RKO (cell line): ENCODE results near the gene TJP1.
A peak's percentile ranks its signal among the peaks of the same experiment; 100 is the strongest.
"Not testable (repeated sequence)": the region's sequence is repeated elsewhere in the genome, so short reads cannot be mapped to it uniquely, and the experiment has no call there.

ENCODE experiments used
- DNase-seq: peaks from one replicate; pipeline ENCODE4 v3.0.0-alpha.2; 2016; ENCODE audit warnings: low spot score

TJP1 gene

DNA sequence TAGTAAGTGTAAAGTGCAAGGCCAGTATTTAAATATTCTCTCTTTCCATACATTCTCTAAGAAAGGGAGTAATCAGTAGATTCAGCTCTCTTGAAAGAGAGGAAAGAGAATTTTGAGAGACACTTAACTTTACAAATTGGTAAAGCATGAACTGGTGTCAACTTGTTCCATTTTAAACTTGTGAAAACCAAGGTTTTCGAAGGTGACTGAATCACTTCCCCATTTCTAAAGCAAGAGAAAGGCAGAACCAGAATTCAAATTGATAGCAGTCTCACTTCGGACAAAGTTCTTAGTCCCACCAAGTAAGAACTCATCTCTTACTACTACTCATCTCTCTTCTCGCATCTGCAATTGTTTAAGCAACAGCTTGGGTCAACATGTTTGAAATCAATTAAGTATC is 22.4 kb downstream of the TJP1 start:
- no peak for DNase-seq

DNA sequence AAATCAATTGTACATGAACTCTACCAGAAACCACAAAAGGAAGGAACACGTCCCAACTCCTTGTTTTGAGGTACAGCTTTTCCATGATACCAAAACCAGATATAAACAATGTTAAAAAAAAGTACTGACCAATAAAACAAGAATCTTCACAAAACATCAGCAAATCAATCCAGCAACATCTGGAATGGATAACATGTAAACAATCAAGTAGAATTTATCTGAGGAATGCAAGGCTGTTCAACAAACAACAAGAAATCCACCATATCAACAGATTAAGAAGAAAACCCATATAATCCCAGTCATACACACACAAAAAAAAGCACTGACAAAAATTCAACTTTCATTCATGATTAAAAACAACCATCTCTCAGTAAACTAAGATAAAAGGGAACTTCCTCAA is 26.7 kb downstream of the TJP1 start:
- no peak for DNase-seq

DNA sequence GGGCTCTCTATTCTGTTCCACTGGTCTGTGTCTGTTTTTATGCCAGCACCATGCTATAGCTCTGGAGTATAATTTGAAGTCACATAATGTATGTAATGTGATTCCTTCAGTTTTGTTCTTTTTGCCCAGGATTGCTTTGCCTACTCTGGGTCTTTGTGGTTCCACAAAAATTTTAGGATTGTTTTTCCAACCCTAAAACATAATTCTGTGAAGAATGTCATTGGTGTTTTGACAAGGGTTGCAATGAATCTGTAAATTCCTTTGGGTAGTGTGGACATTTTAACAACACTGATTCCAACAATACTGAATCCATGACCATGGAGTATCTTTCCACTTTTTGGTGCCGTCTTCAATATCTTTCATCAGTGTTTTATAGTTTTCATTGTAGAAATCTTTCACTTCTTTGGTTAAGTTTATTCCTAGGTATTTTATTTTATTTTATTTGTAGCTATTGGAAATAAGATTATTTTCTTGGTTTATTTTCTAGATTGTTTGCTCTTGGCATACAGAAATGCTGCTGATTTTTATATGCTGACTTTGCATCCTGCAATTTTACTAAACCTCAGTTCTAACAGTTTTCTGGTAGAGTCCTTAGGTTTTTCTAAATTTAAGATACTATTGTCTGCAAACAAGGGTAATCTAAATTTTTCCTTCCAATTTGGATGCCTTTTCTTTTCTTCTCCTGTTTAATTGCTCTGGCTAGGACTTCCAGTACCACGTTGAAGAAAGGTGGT is 29.7 kb downstream of the TJP1 start:
- DNase-seq: no peak

DNA sequence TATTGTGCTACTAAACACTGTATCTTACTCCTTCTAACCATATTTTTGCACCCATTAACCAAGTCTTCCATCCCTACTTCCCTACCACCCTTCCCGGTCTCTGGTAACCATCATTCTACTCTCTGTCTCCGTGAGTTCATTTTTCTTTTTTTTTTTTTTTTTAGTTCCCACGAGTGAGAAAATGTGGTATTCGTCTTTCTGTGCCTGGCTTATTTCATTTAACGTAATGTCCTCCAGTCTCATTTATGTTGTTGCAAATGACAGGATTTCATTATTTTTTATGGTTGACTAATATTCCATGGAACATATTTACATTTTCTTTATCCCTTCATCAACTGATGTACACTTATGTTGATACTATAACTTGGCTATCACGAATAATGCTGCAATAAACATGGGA is 31.7 kb downstream of the TJP1 start:
- no peak for DNase-seq

DNA sequence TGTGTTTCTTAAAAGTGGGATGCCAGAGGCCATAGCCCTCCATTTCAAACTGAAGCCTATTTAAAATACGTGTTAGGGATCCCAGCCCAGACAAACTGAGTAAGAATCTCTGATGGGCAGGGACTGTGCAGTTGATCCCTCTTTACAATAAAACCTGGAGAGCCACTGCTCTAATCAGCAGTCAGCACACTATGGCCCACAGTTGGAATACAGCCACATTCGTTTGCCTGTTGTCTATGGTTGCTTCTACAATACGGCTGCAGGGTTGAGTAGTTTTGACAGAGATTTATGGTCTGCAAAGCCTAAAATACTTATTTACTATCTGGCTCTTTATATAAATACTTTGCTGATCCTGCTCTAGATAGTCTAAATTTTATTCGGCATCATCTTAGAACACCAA is 32.4 kb downstream of the TJP1 start:
- DNase-seq: no peak

DNA sequence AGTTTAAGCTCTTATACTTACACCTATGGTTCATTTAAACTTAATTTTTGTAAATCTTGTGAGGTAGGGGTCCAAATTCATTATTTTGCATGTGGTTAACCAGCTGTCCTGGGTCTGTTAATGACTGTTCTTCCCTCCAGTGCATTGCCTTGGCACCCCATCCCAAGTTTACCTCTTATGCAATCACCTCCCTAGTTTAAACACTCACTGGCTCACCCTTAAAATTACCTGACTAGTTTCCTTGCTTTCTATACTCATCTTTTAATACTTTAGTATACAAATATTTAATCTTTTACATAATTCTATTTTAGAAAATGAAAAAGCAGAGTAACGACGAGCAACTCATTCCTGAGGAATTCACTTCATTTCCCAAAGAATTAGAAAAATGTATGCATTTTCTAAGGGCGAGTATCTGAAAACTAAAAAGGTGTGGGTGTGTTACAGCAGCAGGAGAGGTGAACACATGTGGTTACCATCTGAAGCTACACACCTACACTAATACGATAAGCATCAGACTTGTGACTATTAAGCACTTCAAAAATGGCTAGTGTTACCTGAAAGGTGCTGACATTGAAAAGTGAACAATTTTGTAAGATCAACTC is 33.7 kb downstream of the TJP1 start:
- no peak for DNase-seq

DNA sequence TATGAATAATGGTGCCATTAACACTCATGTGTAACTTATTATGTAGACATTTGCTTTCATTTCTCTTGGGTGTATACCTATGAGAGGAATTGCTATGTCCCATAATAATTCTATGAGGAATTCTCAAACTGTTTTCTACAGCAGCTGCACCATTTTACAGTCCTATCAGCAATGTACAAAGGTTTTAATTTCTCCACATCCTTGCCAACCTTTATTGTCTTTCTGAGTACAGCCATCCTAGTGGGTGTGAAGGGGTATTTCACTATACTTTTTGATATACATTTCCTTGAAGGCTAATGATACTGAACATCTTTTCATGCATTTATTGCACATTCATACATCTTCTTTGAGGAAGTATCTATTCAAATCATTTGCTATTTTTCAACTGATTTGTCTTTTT is 34.5 kb downstream of the TJP1 start:
- no peak for DNase-seq

DNA sequence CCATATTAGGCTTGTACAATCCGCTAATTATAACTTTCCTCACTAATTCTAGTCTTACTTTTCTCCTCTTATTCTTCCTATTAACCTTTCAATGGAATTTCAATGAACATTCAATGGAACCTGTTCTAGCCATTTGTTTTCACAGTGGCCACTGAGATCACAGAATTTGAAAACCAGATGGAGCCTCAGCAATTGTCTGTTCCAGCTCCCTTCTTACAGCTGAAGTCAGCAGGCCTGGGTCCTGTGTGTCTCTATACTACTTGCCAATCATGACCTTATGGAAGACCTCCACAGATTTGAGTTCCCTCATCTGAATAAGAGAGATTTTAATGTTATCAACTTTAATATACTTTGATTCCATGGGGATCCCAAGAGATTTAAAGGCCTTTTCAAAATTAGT is 36.6 kb downstream of the TJP1 start:
- DNase-seq: no peak

DNA sequence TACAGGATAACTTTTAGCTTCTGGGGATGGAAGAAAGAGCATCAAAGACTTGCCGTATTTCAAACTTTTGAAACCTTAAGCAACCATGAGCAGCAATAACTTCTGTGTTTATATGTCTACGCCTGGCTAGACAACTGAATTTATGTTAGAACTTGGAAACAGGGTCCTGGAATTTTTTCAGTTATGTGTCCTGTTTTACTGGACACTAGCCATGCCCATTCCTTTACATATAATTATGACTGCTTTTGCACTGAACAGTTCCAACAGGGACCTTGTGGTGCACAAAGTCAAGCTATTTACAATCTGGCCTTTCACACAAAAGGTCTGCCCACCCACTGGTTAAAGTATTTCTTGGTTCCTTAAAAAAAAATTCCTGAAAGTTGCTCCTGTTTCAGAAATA is 37.1 kb downstream of the TJP1 start:
- no peak for DNase-seq

DNA sequence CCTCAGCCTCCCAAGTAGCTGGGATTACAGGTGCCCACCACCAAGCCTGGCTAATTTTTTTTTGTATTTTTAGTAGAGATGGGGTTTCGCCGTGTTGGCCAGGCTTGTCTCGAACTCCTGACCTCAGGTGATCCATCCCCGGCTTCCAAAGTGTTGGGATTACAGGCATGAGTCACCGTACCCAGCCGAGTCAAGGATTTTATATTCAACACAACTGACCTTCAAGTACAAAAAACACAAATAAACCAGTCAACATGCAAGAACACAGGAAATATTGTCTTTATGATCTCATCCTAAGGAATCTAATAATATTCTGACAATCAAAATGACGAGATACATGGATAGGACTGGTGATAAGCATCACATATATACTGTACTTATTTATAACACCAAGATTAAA is 37.9 kb downstream of the TJP1 start:
- no peak for DNase-seq

DNA sequence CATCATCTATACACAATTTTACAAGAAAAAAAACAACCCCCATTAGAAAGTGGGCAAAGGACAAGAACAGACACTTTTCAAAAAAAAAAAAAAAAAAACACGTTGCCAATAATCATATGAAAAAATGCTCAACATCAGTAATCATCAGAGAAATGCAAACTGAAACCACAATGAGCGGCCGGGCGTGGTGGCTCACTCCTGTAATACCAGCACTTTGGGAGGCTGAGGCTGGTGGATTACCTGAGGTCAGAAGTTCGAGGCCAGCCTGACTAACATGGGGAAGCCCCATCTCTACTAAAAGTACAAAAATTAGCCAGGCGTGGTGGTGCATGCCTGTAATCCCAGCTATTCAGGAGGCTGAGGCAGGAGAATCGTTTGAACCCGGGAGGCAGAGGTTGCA is 39.5 kb downstream of the TJP1 start:
- DNase-seq: not testable (repeated sequence)

DNA sequence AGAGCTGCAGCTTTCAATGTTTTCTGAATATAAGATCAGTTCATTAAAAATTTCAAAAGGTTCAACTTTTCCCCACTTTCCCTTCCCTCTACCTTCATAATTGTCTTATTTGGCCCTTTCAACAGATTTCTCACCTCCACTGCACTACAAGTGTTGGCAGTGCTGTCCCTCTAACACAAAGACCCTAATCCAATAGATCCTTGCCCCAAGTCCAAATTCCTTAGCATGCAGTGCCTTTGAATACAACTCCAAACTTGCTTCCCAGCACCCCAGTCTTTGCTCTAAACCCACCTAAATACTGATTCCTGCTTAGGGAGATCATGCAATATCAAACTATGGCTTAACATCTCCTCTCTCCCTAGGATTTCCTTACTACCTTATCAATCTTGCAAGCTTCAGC is 43.9 kb downstream of the TJP1 start:
- DNase-seq: no peak

DNA sequence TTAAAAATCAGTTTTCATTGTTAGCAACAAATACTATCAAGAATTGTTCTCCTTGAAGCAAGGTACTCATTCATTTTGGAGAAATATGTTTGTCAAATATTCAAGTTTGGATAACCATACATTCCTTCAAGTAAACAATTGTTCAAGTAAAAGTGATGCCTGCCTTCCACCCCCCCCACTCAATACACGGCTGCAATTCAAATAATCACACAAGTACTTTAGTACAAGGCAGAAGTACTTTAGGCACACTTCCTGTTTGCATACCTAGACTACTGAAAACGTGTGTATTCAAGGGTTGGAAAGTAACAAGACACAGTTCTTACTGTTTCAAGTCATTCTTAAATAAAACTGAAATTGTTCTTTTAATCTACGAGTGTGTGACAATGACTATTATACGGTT is 45.4 kb downstream of the TJP1 start:
- DNase-seq: no peak

DNA sequence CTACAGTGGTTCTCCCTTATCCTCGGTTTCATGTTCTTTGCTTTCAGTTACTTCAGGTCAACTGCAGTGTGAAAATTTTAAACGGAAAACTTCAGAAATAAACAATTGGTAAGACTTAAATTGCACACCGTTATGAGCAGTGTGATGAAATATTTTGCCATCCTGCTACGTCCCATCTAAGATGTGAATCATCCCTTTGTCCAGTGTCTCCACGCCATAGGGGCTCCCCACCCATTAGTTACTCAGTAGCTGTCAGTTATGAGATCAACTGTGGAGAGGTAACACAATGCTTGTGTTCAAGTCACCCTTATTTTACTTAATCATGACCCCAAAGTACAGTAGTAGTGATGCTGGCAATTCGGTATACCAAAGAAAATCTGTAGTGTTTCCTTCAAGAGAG is 47.4 kb downstream of the TJP1 start:
- no peak for DNase-seq

DNA sequence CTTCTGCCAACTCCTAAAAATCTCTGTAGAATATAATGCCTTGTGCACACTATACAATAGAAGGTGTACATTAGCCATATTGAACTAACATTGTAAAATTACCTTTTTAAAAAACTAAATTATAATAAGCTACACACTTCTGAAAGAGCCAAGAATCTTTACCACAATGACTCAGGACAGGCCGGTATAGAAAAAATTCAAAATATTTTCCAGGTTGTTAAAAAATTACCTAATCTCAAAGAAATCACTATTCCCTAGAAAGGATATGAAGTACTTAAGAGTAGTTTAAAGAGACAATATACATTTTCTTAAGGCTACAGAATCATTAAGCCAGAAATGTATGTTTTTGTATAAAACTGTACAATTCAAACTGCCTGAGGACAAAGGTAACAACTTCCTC is 48.5 kb downstream of the TJP1 start:
- no peak for DNase-seq

DNA sequence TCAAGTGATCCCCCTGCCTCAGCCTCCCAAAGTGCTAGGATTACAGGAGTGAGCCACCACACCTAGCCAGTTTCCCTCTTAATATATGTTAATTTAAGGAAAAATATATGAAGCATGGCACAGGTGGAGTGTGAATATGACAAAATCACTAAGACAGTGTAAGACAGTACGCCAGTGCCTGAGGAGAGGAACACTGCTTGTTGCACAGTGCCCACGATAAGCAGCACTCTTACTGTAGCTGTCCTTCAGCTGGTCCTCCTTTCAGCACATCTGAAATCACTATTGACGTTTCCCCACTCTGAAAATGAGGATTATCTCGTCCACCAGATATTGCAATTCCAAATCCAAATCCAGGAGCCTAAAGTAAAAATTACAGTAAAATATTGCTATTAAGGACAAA is 49.3 kb downstream of the TJP1 start:
- no peak for DNase-seq

DNA sequence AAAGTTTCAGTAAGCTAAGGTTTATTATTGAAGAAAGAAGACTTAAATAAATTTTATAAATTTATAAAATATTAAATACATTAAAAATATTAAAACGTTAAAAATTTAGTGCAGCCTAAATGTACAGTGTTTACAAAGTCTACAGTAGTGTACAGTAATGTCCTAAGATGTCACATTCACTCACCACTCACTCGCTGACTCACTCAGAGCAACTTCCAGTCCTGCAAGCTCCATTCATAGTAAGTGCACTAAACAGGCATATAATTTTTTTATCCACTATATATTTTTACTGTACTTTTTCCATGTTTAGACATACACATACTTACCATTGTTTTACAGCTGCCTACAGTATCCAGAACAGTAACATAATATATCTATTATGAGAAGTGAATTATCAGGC is 51.5 kb downstream of the TJP1 start:
- DNase-seq: peak; percentile 49

DNA sequence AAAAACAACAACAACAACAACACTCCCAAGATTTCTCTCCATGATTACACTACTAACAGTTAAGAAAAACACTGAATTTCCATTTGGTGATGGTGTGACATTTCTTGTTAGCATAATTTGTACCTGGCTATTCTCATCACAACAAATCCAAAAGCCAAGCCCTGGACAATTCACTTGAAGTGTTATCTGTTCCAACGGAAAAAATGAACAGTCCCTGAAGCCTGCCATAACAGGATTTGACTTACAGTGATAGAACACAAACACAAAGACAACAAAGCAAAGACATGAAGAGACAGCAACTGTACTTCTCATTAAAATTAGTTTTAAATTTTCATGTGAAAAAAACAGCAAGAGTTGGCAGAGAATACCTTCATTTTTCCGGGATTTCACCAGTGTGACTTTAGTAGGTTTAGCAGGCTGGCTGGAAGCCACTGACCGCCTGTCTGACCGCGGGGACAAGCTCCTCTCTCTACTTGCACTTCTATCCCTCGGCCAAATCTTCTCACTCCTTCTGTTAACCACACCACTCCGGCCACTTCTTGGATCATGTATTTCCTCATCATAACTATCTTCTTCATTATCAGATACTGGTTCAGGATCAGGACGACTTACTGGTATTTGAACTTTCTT is 56.3 kb downstream of the TJP1 start:
- no peak for DNase-seq

DNA sequence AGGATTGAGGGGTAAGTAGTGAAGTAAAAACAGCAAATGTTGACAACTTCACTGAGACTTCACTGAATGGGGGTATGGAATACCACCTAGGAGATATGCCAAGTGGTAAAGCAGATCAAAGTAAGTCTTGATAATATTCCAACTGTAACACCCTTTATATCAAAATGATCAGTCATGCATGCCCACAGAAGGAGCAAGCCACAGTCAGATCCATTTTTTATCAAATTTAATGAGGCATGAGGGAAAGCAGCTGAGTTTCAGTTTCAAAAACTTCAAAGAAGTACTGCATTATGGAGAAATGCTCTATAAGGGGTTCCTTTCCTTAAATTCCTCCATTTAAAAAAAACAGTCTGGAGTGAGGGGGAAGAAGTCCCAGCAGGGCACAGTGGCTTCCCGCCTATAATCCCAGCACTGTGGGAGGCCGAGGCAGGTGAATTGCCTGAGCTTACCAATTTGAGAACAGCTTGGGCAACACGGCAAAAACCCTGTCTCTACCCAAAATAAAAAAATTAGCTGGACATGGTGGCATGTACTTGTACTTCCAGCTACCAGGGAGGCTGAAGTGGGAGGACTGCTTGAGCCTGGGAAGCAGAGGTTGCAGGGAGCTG is 56.9 kb downstream of the TJP1 start:
- DNase-seq: no peak

DNA sequence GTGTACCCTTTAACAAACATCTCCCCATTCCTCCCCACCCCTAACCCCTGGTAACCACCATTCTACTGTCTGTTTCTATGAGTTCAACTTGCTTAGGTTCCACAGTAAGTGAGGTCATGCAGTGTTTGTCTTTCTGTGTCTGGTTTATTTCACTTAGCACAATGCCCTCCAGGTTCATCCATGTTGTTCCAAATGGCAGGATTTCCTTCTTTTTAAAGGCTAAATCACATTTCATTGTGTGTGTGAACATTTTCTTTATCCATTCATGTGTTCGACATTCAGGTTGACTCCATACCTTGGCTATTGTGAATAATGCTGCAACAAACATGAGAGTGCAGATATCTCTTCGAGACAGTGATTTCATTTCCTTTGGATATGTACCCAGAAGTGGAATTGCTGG is 62.7 kb downstream of the TJP1 start:
- DNase-seq: no peak

DNA sequence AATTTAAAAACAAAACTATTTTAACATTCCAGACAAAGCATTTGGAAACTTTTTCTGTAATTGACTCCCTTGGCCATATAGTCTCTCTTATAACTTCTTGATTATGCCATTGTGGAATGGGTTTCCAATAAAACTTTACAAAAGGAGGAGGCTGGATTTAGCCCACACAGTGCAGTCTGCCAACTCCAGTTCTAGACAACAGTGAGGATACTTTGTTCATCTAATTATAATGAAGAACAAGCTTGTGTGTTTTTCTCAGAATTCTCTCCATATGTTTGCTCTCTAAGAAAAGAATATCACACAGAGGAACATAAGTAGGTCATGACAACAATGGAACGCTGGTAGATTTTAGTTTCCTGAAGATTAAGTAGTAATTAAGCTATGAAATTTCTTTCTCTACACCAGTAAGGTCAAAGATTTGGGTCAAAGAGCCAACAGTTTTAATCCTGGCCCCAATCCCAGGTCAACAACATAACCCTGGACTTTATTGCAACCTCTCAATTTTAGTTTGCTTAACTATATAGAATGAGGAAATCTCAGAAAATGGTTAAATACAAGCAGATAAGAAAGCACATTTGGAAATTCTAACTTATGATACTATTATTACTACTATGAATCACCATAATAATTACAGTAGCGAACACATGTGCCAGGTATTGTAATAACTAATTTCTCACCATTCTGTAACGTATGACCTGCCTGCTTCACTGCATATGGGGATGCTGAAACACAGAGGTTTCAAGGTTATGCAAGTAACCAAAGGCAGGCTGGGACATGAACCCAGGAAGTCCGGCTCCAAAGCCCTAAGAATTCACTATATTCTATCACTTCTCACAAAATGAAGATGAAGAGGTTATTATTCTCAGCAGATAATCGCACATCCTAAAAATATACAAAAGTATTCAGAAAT is 65.7 kb downstream of the TJP1 start:
- DNase-seq: no peak

DNA sequence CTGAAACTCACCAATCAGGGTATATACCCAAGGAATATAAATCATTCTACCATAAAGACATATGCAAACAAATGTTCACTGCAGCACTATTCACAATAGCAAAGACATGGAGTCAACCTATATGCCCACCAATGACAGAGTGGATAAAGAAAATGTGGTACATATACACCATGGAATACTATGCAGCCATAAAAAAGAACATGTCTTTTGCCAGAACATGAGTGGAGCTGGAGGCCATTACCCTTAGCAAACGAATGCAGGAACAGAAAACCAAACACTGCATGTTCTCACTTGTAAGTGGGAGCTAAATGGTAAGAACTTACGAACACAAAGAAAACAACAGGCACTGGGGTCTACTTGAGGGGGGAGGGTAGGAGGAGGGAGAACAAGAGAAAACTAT is 68.3 kb downstream of the TJP1 start:
- not testable (repeated sequence) for DNase-seq
